BLaER1 treated with 17β-estradiol and CSF1 and Interleukin-3, amounts not matched to agents 10 nM and 100 nM (cell line): ENCODE measurements around the gene SLC48A1.
A peak's percentile ranks its signal among the peaks of the same experiment; 100 is the strongest.

Experiments used
- H3K27ac ChIP-seq, 11 experiments: shearing (Covaris generic); formaldehyde crosslinking; 2 replicates each; pipeline ENCODE4 v1.8.1; 2022
- H3K27me3 ChIP-seq, 11 experiments: shearing (Covaris generic); formaldehyde crosslinking; 2 replicates each; pipeline ENCODE4 v1.8.1; 2022
- H3K36me3 ChIP-seq, 11 experiments: shearing (Covaris generic); formaldehyde crosslinking; 2 replicates each; pipeline ENCODE4 v1.8.1; 2022
- H3K4me1 ChIP-seq, 10 experiments: shearing (Covaris generic); formaldehyde crosslinking; 2 replicates each; pipeline ENCODE4 v1.8.1; 2022
- H3K4me2 ChIP-seq, 11 experiments: shearing (Covaris generic); formaldehyde crosslinking; 2 replicates each; pipeline ENCODE4 v1.8.1; 2022
- H3K4me3 ChIP-seq, 10 experiments: shearing (Covaris generic); formaldehyde crosslinking; 2 replicates each; pipeline ENCODE4 v1.8.1; 2022
- H3K9ac ChIP-seq, 11 experiments: shearing (Covaris generic); formaldehyde crosslinking; 2 replicates each; pipeline ENCODE4 v1.8.1; 2022
- H3K9me3 ChIP-seq, 11 experiments: shearing (Covaris generic); formaldehyde crosslinking; replicated peaks in 1 of 11; 2 replicates each; pipeline ENCODE4 v1.8.1; 2022
- H4K20me1 ChIP-seq, 11 experiments: shearing (Covaris generic); formaldehyde crosslinking; 2 replicates each; pipeline ENCODE4 v1.8.1; 2022
- Cebpa-rat ChIP-seq, 11 experiments: shearing (Covaris generic); IDR thresholded peaks; 2 replicates each; pipeline ENCODE4 v1.8.1; 2022

Gene SLC48A1

DNA sequence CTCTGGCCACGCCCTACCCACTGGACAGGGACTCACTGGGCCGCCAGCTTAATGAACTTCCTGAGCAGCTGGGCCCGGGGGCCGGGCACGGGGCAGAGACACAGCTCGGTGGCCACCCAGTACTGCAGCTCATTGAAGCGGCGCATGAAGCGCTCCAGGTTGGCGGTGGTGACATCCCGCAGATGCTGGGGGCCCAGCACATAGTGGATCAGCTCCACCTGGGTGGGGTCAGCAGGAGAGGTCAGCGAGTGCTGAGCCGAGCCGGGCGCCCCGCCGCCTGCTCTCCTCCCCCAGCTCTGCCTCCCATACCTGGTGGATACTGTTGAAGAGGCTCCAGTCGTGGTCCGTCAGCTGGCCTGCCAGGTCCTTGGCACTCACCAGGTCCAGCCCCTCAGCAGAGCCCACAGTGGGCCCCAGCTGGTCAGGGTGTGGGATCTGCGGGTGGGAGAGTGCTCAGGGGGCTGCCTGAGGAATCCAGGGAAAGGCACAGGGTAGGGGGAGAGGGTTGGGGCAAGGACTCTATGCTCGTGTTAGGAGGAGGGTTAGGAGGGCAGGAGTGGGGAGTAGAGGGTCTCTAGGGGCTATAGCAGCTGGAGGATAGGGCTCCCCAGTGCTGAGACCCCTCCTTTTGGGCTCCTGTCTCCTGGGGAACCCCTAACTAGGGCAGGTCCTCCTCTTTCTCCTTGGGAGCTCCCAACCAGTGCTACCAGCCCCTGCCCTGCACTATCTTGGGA is 32.3 kb upstream of the SLC48A1 start:
- peak overlapping the region; percentile 77 to 89 (median 82) for H3K27ac ChIP-seq
- H3K9me3 ChIP-seq = no peaks in the 10 kb centered on the region
- H4K20me1 ChIP-seq = peaks cover 0 to 27% (median 10%) of the 10 kb centered on the region in 11 experiments; a peak in 10 of 22 replicates
- no peak for TF ChIP-seq Cebpa-rat (IDR thresholded peaks at IDR 0.05)
- peak overlapping the region; percentile 37 to 62 (median 47) for H3K4me3 ChIP-seq
- H3K9ac ChIP-seq = peak overlapping the region; percentile 66 to 81 (median 75)
- peaks cover 53 to 94% (median 74%) of the 10 kb centered on the region in 10 experiments for H3K4me1 ChIP-seq
- 0 out of 22 replicates have a peak, but pooled peaks cover 0 to 3% (median 0%) of the 10 kb centered on the region in 11 experiments for H3K27me3 ChIP-seq
- H3K36me3 ChIP-seq = no peaks in the 10 kb centered on the region
- H3K4me2 ChIP-seq = peak overlapping the region; percentile 96 to 100 (median 98)

DNA sequence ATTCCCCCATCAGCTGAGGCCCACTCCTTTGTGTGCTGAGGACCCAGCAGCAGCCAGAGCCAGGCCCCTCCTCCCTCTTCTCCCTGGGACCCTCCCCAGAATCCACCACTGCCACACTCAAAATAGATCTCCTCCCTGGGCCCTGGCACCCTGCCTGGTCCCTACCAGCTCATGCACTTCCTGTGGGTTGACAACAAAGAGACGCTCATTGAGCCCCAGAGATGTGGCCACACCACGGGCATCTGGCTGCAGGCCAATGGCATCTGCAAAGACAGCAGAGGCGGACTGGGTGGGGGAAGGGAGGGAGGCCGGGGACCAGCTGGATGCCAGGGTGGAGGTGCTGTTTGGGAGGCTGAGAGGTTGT is 31.7 kb upstream of the SLC48A1 start:
- 0 out of 22 replicates have a peak, but pooled peaks cover 0 to 3% (median 0%) of the 10 kb centered on the region in 11 experiments for H3K27me3 ChIP-seq
- H3K9me3 ChIP-seq = no peaks in the 10 kb centered on the region
- peak overlapping the region; percentile 77 to 89 (median 82) for H3K27ac ChIP-seq
- H3K4me1 ChIP-seq = peaks cover 47 to 95% (median 76%) of the 10 kb centered on the region in 10 experiments
- peak overlapping the region; percentile 37 to 62 (median 47); a peak in 18 of 20 replicates for H3K4me3 ChIP-seq
- TF ChIP-seq Cebpa-rat (IDR thresholded peaks at IDR 0.05) = peak in 1 of 11 experiments; percentile 28; a peak in 1 of 22 replicates
- peaks cover 0 to 29% (median 10%) of the 10 kb centered on the region in 11 experiments; a peak in 10 of 22 replicates for H4K20me1 ChIP-seq
- H3K4me2 ChIP-seq = peak overlapping the region; percentile 96 to 100 (median 98)
- H3K36me3 ChIP-seq = no peaks in the 10 kb centered on the region
- H3K9ac ChIP-seq = peak overlapping the region; percentile 66 to 81 (median 75)

DNA sequence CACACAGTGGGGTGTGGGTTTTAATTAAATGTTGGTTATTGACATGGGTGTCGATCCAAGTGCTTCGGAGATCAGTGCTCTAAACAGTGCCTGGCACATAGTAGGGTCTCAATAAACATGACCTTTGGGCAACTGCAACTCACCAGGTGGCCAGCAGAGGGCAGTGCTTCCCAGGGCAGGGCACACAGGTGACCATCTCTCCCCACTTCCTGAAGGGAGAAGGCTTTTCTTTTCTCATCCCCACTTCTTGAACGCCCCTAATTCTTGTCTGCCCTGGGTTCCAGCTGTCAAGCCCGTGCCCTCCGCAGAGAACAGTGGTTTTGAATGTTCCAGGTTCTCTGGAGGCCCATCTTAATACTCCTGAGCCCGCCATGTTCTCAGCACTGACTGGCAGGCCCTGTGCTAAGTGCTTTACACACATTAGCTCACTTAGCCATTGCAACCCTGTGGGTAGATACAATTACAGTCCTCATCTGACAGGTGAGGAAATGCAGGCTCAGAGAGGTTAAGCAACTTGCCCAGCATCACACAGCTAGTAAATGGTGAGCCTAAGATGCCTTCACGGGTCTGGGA is 30.7 kb upstream of the SLC48A1 start:
- Histone ChIP-seq H4K20me1 (peaks cover 0 to 29% (median 10%) of the 10 kb centered on the region in 11 experiments; a peak in 10 of 22 replicates), H3K27ac (peak overlapping the region in 2 of 11 experiments; percentile 42 to 58; a peak in 4 of 22 replicates), H3K36me3 (no peaks in the 10 kb centered on the region), H3K4me3 (no peak overlapping the region), H3K9me3 (no peaks in the 10 kb centered on the region), H3K4me2 (peak overlapping the region in 9 of 11 experiments; percentile 96 to 100 (median 98); a peak in 13 of 22 replicates), H3K27me3 (0 out of 22 replicates have a peak, but pooled peaks cover 0 to 3% (median 0%) of the 10 kb centered on the region in 11 experiments), H3K9ac (no peak overlapping the region), H3K4me1 (peaks cover 40 to 95% (median 77%) of the 10 kb centered on the region in 10 experiments)
- no peak for TF ChIP-seq Cebpa-rat (IDR thresholded peaks at IDR 0.05)

GRCh38 chr12:47743311-47743860 is 29.7 kb upstream of the SLC48A1 start:
- no peak for TF ChIP-seq Cebpa-rat (IDR thresholded peaks at IDR 0.05)
- H3K36me3 ChIP-seq = no peaks in the 10 kb centered on the region
- H3K4me3 ChIP-seq = no peak overlapping the region
- 0 out of 22 replicates have a peak, but pooled peaks cover 0 to 3% (median 0%) of the 10 kb centered on the region in 11 experiments for H3K27me3 ChIP-seq
- no peaks in the 10 kb centered on the region for H3K9me3 ChIP-seq
- peaks cover 40 to 97% (median 77%) of the 10 kb centered on the region in 10 experiments for H3K4me1 ChIP-seq
- H3K4me2 ChIP-seq = peak overlapping the region; percentile 13 to 57 (median 43); a peak in 19 of 22 replicates
- H3K9ac ChIP-seq = peak overlapping the region in 1 of 11 experiments; percentile 18; a peak in 1 of 22 replicates
- H4K20me1 ChIP-seq = peaks cover 0 to 37% (median 10%) of the 10 kb centered on the region in 11 experiments; a peak in 10 of 22 replicates
- H3K27ac ChIP-seq = no peak overlapping the region

GRCh38 chr12:47744005-47744651 is 28.9 kb upstream of the SLC48A1 start:
- H3K4me1 ChIP-seq = peaks cover 38 to 97% (median 71%) of the 10 kb centered on the region in 10 experiments

GRCh38 chr12:47744778-47745436 is 28.1 kb upstream of the SLC48A1 start:
- no peak for TF ChIP-seq Cebpa-rat (IDR thresholded peaks at IDR 0.05)
- H3K4me1 ChIP-seq = peaks cover 30 to 97% (median 70%) of the 10 kb centered on the region in 10 experiments
- H3K4me2 ChIP-seq = peak overlapping the region in 5 of 11 experiments; percentile 9 to 41 (median 15); a peak in 4 of 22 replicates
- peaks cover 0 to 37% (median 10%) of the 10 kb centered on the region in 11 experiments; a peak in 10 of 22 replicates for H4K20me1 ChIP-seq
- H3K36me3 ChIP-seq = no peaks in the 10 kb centered on the region
- no peaks in the 10 kb centered on the region for H3K27me3 ChIP-seq
- H3K9me3 ChIP-seq = no peaks in the 10 kb centered on the region
- no peak overlapping the region for H3K4me3 ChIP-seq
- H3K27ac ChIP-seq = no peak overlapping the region
- H3K9ac ChIP-seq = no peak overlapping the region

More at GRCh38 chr12:47744005-47744651, 28.9 kb upstream of the SLC48A1 start:
- no peaks in the 10 kb centered on the region for H3K9me3 ChIP-seq
- no peaks in the 10 kb centered on the region for H3K36me3 ChIP-seq
- peaks cover 0 to 37% (median 10%) of the 10 kb centered on the region in 11 experiments; a peak in 10 of 22 replicates for H4K20me1 ChIP-seq
- peak overlapping the region; percentile 13 to 57 (median 43); a peak in 20 of 22 replicates for H3K4me2 ChIP-seq
- H3K27me3 ChIP-seq = 0 out of 22 replicates have a peak, but pooled peaks cover 0 to 2% (median 0%) of the 10 kb centered on the region in 11 experiments
- H3K4me3 ChIP-seq = no peak overlapping the region
- peak overlapping the region in 2 of 11 experiments; percentile 8 to 18; a peak in 2 of 22 replicates for H3K9ac ChIP-seq
- H3K27ac ChIP-seq = no peak overlapping the region
- no peak for TF ChIP-seq Cebpa-rat (IDR thresholded peaks at IDR 0.05)

DNA sequence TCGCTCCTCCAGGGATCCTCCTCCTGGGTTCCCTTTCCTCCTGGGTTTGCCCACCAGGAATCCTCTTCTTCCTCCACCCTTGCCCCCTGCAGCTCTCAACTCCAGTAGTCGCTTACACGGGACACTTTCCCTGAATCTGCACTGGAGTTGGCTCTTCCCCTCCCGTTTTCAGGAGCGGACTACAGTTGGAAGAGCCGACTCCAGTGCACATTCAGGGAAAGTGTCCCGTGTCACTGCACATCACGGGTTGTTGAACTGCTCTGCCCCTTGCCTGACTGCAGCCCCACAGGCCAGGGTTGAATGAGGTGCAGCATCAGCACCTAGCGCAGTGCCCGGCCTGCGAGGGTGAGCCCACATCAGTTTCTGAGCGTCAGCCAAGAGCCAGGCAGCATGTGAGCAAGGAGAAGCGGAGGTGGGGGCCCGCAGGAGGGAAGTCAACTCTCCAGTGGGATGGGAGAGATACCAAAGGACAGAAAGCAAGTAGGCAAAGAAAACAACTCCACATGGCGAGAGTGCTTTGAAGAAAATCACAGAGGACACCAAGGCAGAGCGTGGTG is 27.5 kb upstream of the SLC48A1 start:
- Histone ChIP-seq H3K36me3 (no peaks in the 10 kb centered on the region), H3K9ac (no peak overlapping the region), H4K20me1 (peaks cover 0 to 37% (median 5%) of the 10 kb centered on the region in 11 experiments; a peak in 9 of 22 replicates), H3K4me3 (no peak overlapping the region), H3K4me1 (peaks cover 28 to 97% (median 70%) of the 10 kb centered on the region in 10 experiments), H3K4me2 (peak overlapping the region in 4 of 11 experiments; percentile 9 to 41 (median 28); a peak in 3 of 22 replicates), H3K9me3 (no peaks in the 10 kb centered on the region), H3K27ac (no peak overlapping the region), H3K27me3 (no peaks in the 10 kb centered on the region)
- no peak for TF ChIP-seq Cebpa-rat (IDR thresholded peaks at IDR 0.05)
